ENCODE measurements around the gene APLP2.

GRCh38 chr11:130089674-130090073, 20.0 kb downstream of the APLP2 start:
- TF ChIP-seq YY1 (IDR thresholded peaks at IDR 0.05; ENCODE audit: insufficient read depth, insufficient read length) (no peak), ZNF274 (IDR thresholded peaks at IDR 0.05; ENCODE audit: low read depth, low read length) (no peak), SUZ12 (IDR thresholded peaks at IDR 0.05; ENCODE audit: extremely low read depth, insufficient read depth, insufficient read length) (no peak)
